GM18873 (cell line): ENCODE measurements around the gene MYH7.

Experiments
- ATAC-seq: cut with Tn5 transposase; IDR thresholded peaks from one replicate; pipeline ENCODE4 v1.9.1; 2021; ENCODE audit warnings: mild to moderate bottlenecking, moderate library complexity, moderate number of reproducible peaks; ENCODE audit not compliant: unreplicated experiment, low FRiP score

The MYH7 gene

DNA sequence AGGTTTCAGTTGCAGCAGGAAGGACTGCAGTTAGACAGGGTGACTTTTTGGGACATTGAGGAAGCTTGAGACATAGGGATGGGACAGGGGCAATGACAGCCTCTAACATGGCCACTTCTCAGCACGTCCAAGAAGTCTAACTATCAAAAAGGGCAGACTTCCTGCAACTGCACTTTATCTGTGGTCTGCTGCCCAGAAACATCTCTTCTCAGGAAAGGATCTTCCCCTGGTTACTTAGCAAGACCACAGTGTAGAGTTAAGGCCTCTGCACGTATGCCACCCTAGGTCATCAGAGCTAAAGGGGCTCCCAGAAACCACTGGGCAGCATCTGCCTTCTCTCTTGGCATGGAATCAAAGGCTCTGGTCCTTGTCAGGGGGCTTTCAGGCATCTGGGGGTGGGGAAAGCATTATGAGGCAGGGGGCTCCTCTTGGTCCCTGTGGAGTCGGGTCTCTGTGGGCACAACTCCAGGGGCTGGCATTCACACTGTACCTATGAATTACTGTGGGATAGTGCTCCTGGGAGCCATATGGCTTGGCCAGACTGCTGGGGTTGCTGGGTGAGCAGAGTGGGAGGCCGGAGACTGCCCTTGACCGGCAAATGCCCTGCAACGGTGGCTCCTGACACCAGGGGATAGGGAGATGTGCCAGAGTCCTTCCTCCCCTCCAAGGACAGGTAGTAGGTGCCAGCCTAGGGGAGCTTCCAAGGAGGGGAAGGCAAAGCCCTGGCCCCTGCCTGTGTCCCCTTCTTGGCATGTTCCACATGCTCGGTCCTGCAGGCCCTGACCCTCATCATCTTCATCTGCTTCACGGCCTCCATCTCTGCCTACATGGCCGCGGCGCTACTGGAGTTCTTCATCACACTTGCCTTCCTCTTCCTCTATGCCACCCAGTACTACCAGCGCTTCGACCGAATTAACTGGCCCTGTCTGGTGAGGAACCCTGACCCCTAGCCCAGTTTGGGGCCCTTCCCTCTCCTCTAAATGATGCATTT is 57.6 kb downstream of the MYH7 start:
- no peak for ATAC-seq

- no peak for ATAC-seq
Observed at GRCh38 chr14:23377198-23377550, 58.3 kb downstream of the MYH7 start.

DNA sequence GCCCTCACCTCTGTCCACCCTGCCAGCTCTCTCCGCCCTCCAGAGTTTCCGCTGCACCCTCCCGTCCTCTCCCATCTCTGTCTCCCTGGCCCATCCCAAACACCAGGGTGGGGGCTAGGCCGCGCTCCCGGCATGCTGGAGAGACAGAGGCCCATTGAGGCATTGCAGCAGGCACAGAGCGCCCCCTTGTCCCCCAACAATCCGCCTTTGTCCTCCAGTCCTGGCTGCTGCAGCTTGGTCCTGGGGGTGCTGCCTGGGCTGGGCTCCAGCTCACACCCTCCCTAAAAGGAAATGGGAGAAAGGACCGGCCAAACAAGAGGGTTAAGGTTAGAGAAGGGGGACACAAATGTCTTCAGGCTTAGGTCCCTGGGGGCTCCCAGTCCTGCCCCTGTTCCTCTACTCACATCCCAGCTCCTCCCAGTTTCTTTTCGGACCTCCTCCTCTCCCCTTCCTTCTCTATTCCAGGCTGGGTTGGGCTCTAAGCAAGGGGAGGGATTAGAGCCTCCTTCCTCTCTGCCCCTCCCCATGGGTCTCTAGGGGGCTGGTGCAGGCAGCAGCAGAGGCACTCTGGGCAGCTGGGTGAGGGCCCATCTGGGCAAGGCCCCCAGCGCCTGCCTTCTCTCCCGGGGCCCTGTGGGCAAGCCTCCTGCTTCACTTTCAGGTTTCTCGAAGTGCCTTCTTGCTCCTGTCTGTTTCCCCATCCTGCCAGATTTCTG is 58.8 kb downstream of the MYH7 start, which contains the start of gene CMTM5:
CMTM5 (plus strand) TSS at position 565 of the 716 bp plus-strand sequence. CDS start 206 bp downstream, outside the sequence.
- ATAC-seq: no peak

GRCh38 chr14:23375527-23376251 is 59.8 kb downstream of the MYH7 start:
- ATAC-seq: no peak

DNA sequence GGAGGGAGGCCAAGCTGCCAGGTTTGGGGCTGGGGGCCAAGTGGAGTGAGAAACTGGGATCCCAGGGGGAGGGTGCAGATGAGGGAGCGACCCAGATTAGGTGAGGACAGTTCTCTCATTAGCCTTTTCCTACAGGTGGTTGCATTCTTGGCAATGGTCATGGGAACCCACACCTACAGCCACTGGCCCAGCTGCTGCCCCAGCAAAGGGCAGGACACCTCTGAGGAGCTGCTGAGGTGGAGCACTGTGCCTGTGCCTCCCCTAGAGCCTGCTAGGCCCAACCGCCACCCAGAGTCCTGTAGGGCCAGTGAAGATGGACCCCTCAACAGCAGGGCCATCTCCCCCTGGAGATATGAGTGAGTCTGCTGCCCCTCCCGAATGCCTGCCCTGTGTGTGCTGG is 62.4 kb downstream of the MYH7 start:
- no peak for ATAC-seq

DNA sequence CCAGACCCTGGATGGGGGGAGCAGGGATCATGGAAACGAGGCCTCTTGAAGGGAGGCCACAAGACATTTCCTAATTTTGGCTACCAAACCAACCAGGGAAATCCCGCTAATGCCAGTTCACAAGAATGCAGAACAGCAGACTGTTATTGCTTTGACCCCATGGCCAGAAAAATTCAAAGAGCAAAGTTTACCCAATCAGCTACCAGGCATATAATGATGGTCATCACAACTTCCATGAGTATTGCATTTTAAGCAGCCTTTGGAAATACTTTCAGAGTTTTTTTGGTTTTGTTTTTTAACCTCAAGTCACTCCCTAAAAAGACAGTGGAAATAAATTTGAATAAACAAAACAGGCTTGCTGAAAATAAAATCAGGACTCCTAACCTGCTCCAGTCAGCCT is 63.0 kb downstream of the MYH7 start, which contains the start of gene IL25:
IL25 (plus strand) TSS at position 301 of the 400 bp plus-strand sequence.
- no peak for ATAC-seq

GRCh38 chr14:23371865-23372264 is 63.6 kb downstream of the MYH7 start:
- no peak for ATAC-seq

GRCh38 chr14:23370221-23370620 is 65.2 kb downstream of the MYH7 start:
- ATAC-seq: no peak

GRCh38 chr14:23366426-23366921 is 69.0 kb downstream of the MYH7 start:
- no peak for ATAC-seq

- no peak for ATAC-seq
Observed at GRCh38 chr14:23365732-23366425, 69.6 kb downstream of the MYH7 start.

- no peak for ATAC-seq
Observed at GRCh38 chr14:23365036-23365731, 70.3 kb downstream of the MYH7 start, which contains the start of gene EFS. Gene EFS (minus strand): TSS chr14:23365172. CDS start chr14:23365025, 147 bp downstream.

GRCh38 chr14:23364164-23365035 is 71.1 kb downstream of the MYH7 start:
- ATAC-seq: no peak
